Astrocyte of the spinal cord (primary cell): ENCODE measurements around the gene EXOC4.

Experiments
- DNase-seq: peaks from one replicate; pipeline ENCODE4 v3.0.0; 2011; ENCODE audit warnings: low read depth, low spot score
- H3K4me3 ChIP-seq: 2 replicates; pipeline ENCODE4 v1.5.1; 2011; ENCODE audit warnings: low read depth, mild to moderate bottlenecking, low read length, moderate library complexity
- in situ Hi-C: cut with HindIII; loops from 2 replicates; pipeline ENCODE4 v1.10.0; 2017; ENCODE audit warnings: low sequenced_read_pairs
- TF ChIP-seq, protein P1 (sequence below): IDR thresholded peaks from 2 replicates; pipeline ENCODE4 v1.5.1; 2012; ENCODE audit warnings: low read depth, mild to moderate bottlenecking, low read length, inconsistent platforms

EXOC4 gene

DNA sequence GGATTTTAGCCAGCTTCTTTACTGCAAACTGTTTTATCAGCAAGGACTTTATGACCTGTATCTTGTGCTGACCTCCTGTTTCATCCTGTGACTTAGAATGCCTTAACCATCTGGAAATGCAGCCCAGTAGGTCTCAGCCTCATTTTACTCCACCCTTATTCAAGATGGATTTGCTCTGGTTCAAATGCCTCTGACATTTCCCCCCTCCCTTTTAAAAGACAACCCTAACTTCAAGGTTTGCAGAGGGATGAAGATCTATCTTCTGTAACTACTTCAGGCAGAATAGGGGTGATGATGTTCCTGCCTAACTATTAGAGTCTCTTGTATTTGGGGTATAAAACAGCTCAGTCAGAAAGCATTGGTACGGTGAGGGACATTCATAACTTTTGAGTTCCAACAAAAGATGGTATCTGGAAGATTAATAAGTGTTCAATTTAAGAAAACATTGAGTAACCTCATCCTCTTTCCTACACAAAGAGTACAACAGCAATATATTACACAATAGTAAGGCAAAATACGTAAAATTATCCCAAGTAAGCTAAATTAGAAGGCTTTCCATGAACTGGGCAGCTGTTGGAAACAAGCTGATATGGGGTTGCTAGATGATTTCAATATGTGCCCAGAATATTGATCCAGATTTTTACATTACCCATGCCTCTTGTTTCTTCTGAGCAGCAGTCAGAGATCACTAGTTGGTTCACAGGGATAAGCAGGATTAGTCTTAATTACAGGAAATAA, 834.3 kb downstream of the EXOC4 start:
- in situ Hi-C loops, result no loop called here
- no peak for DNase-seq
- no peak overlapping the region for H3K4me3 ChIP-seq
- TF ChIP-seq, protein P1, sequence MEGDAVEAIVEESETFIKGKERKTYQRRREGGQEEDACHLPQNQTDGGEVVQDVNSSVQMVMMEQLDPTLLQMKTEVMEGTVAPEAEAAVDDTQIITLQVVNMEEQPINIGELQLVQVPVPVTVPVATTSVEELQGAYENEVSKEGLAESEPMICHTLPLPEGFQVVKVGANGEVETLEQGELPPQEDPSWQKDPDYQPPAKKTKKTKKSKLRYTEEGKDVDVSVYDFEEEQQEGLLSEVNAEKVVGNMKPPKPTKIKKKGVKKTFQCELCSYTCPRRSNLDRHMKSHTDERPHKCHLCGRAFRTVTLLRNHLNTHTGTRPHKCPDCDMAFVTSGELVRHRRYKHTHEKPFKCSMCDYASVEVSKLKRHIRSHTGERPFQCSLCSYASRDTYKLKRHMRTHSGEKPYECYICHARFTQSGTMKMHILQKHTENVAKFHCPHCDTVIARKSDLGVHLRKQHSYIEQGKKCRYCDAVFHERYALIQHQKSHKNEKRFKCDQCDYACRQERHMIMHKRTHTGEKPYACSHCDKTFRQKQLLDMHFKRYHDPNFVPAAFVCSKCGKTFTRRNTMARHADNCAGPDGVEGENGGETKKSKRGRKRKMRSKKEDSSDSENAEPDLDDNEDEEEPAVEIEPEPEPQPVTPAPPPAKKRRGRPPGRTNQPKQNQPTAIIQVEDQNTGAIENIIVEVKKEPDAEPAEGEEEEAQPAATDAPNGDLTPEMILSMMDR, result no peak

DNA sequence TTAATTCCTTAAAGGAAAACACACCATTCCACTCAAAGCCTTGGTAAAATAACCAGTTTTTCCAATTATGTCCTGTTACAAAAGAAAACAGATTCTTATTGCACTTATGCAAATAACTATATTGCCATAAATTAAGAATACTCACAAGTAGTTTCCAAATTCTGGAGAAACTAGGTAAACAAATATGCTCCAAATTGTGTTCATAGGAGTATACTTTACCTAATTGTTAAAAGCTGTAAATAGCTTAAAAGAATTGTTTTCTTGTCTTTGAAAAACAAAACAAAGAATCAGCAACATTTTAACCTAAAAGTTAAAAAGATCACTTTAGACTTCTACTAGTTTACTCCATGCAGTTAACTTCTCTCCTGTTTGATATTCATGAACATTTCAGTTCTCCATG, 835.3 kb downstream of the EXOC4 start:
- no peak overlapping the region for H3K4me3 ChIP-seq
- TF ChIP-seq, protein P1, result no peak
- no peak for DNase-seq
- in situ Hi-C loops, result no loop called here

DNA sequence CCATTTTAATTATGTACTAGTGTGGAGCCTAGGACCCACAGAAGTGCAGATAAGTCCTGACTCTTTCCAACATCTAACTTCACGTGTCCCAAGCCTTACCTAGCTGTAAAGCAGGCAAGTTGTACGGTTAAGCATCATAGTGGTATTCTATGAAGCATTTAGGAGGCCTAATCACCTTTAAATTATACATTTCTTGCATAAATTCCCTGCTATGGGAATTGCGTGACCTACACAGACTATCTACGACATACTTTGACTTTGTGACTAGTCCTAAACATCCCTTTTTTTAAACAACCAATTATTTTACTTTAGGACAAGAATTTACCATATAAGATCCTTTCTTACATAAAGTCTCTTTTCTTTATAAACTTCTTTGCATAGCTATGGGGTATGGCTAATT, 836.6 kb downstream of the EXOC4 start:
- TF ChIP-seq, protein P1, result no peak
- DNase-seq, result no peak
- H3K4me3 ChIP-seq, result no peak overlapping the region
- in situ Hi-C loops, result no loop called here

DNA sequence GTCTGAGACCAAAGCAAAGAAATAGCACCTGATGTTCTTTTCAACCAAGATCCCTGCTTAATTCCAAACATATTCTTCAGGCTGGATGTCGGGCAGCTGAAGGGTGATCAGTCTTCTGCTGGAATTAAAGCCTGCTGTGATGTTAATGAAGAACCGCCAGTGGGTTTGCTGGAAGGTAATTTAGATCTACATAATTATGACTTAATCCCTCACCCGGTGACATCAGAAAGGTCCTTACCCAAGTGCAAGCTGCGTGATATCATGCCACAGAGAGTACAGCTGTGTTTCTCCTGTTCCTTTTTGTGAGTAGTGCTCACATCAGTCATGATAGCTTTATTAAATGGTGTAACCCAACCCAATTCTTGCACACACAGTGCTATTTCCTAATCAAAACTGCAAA, 845.2 kb downstream of the EXOC4 start:
- in situ Hi-C loops, result no loop called here
- no peak for DNase-seq
- TF ChIP-seq, protein P1, result no peak
- no peak overlapping the region for H3K4me3 ChIP-seq

DNA sequence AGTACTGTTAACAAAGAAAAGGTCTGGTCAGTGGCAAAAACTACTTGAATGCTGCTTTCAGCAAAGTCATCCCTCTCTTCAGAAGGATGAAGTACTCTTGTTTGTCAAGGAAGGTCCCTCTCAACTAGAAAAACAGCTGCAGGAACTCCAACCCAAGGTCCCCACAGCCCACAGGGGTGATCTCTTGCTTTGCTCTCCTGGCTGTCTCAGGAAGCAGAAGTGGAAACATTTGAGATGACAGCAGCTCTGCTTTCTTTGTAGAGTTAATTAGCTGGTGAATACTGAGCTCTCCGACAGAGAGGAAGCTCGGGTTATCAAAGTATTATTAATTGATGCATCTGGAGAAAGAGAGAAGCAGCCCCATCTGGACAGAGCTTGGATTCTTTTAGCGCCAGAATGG, 848.8 kb downstream of the EXOC4 start:
- H3K4me3 ChIP-seq, result no peak overlapping the region
- no peak for DNase-seq
- TF ChIP-seq, protein P1, result no peak
- in situ Hi-C loops, result no loop called here

DNA sequence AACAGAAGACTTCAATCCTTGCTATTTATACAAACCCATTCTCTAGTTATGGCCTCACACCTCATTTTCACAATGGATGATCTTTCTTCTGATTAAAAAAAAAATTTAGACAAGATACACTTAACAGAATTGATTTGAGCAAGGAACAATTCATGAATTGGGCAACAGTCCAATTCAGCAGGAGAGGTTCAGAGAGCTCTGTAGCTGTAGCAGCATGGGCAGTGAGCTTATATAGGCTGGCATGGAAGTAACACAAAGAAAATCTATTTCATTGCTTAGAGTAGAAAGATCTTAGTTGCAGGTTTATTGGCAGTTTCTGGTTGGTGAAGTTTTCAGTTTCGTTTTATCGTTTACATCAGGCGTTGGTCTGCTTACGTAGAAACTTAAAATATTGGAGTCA, 851.3 kb downstream of the EXOC4 start:
- TF ChIP-seq, protein P1, result no peak
- no peak for DNase-seq
- H3K4me3 ChIP-seq, result no peak overlapping the region
- in situ Hi-C loops, result no loop called here
